Hepatocyte (in vitro differentiated cells): ENCODE data around the gene ESRRG. TPM values are rescaled to one million over a fixed set of nuclear protein-coding genes. Genes with fewer than 3 reads are reported as not detected.

Source experiments
- DNase-seq: peaks from one replicate; pipeline ENCODE4 v3.0.0-alpha.2; 2016; ENCODE audit warnings: low spot score
- H2AFZ ChIP-seq: fragments of 200-600 bp; sonication (generic); 2 replicates; pipeline ENCODE4 v1.6.0; 2016; ENCODE audit warnings: antibody characterized with exemption, mild to moderate bottlenecking
- H3K27ac ChIP-seq: fragments of 200-600 bp; sonication (generic); 2 replicates; pipeline ENCODE4 v1.5.1; 2016; ENCODE audit warnings: mild to moderate bottlenecking
- H3K27me3 ChIP-seq: fragments of 200-600 bp; sonication (generic); 2 replicates; pipeline ENCODE4 v1.6.1; 2016
- H3K36me3 ChIP-seq: fragments of 200-600 bp; sonication (generic); replicated peaks from 2 replicates; pipeline ENCODE4 v1.5.1; 2016; ENCODE audit warnings: low read depth; ENCODE audit not compliant: insufficient read depth
- H3K4me1 ChIP-seq: fragments of 200-600 bp; sonication (generic); 2 replicates; pipeline ENCODE4 v1.5.1; 2016; ENCODE audit warnings: mild to moderate bottlenecking, moderate library complexity; ENCODE audit not compliant: insufficient read depth
- H3K4me2 ChIP-seq: fragments of 200-600 bp; sonication (generic); 2 replicates; pipeline ENCODE4 v1.6.0; 2016
- H3K4me3 ChIP-seq: fragments of 200-600 bp; sonication (generic); 2 replicates; pipeline ENCODE4 v1.5.1; 2016; ENCODE audit warnings: mild to moderate bottlenecking
- H3K79me2 ChIP-seq: fragments of 200-600 bp; sonication (generic); 2 replicates; pipeline ENCODE4 v1.6.0; 2017; ENCODE audit warnings: mild to moderate bottlenecking
- H3K9me2 ChIP-seq: fragments of 200-600 bp; sonication (generic); replicated peaks from 2 replicates; pipeline ENCODE4 v1.6.0; 2017; ENCODE audit warnings: mild to moderate bottlenecking; ENCODE audit not compliant: insufficient read depth
- H3K9me3 ChIP-seq: fragments of 200-600 bp; sonication (generic); 2 replicates; pipeline ENCODE4 v1.5.1; 2016; ENCODE audit warnings: low read depth, mild to moderate bottlenecking
- H4K20me1 ChIP-seq: fragments of 200-600 bp; sonication (generic); 2 replicates; pipeline ENCODE4 v1.6.0; 2016; ENCODE audit warnings: mild to moderate bottlenecking; ENCODE audit not compliant: insufficient read depth, poor library complexity, severe bottlenecking
- EZH2 ChIP-seq: fragments of 200-600 bp; sonication (generic); IDR thresholded peaks from 2 replicates; pipeline ENCODE4 v1.6.1; 2016; ENCODE audit warnings: antibody characterized with exemption, mild to moderate bottlenecking, borderline replicate concordance
- EZH2phosphoT487 ChIP-seq: fragments of 200-600 bp; sonication (generic); IDR thresholded peaks from one replicate; pipeline ENCODE4 v1.6.1; 2018; ENCODE audit warnings: antibody characterized with exemption, mild to moderate bottlenecking, low read depth, moderate library complexity; ENCODE audit not compliant: unreplicated experiment, severe bottlenecking
- WGBS: methylation state at CpG from one replicate; pipeline ENCODE4 v1.1.6; 2016; ENCODE audit warnings: low lambda C conversion rate; ENCODE audit errors: missing lambda C conversion rate; 5-methylcytosine and 5-hydroxymethylcytosine counted together
- polyA plus RNA-seq: library from polyadenylated mRNA; unstranded; fragments of >200 nt; fragmentation: Nextera tagmentation; extraction: Ambion mirVana; gene quantifications from 2 replicates; pipeline ENCODE4 v1.2.1, GENCODE V29; 2016
- total RNA-seq: library from RNA; depleted of rRNA; stranded (reverse); fragments of >200 nt; gene quantifications from 2 replicates; pipeline ENCODE4 v1.2.3, GENCODE V29; 2014
- TF ChIP-seq, protein P1 (sequence below): fragments of 200-600 bp; sonication (generic); IDR thresholded peaks from 2 replicates; pipeline ENCODE4 v1.5.1; 2016; ENCODE audit warnings: antibody characterized with exemption, mild to moderate bottlenecking; ENCODE audit not compliant: poor library complexity

Gene ESRRG
- total and polyA plus RNA-seq, 2 experiments from 2014 or later: 2.8 to 10.3 TPM

DNA sequence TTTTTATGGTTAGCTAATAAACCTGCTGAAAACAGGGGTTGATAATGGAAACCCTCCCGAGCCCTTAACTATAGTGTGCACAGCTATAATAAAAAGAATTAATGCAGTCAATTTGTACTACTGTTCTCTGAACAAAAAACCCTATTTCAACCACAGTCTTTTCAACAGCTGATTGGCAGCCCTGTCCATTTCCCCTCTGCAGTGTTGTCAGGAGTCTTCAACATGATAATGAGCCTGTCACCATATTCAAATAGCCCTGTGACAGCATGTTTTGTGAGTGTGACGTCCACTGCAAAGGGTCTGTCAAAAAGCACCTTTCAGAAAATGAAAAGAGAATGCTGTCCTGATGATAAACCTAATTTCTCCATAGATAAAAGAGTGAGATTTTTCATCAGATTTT is 92.7 kb downstream of the ESRRG start:
- Histone ChIP-seq H3K4me1 (no peaks in the 10 kb centered on the region), H3K27me3 (no peaks in the 10 kb centered on the region), H3K9me3 (no peaks in the 10 kb centered on the region), H3K4me2 (no peak overlapping the region), H3K9me2 (no peaks in the 10 kb centered on the region), H2AFZ (no peak overlapping the region), H3K4me3 (no peak overlapping the region), H3K36me3 (no peaks in the 10 kb centered on the region), H3K79me2 (no peaks in the 10 kb centered on the region), H4K20me1 (no peaks in the 10 kb centered on the region), H3K27ac (no peak overlapping the region)
- whole genome bisulfite sequencing: 57% methylated on average over 2 of the region's 2 CpGs
- no peak for TF ChIP-seq EZH2
- DNase-seq: no peak

GRCh38 chr1:216627252-216627651 is 96.0 kb downstream of the ESRRG start:
- H3K36me3 ChIP-seq: no peaks in the 10 kb centered on the region
- no peak overlapping the region for H3K27ac ChIP-seq
- DNase-seq: no peak
- no peak overlapping the region for H2AFZ ChIP-seq
- H4K20me1 ChIP-seq: no peaks in the 10 kb centered on the region
- H3K27me3 ChIP-seq: no peaks in the 10 kb centered on the region
- WGBS: 81% methylated on average over 3 of the region's 3 CpGs
- TF ChIP-seq EZH2phosphoT487 (no peak), EZH2 (no peak)
- TF ChIP-seq, protein P1, sequence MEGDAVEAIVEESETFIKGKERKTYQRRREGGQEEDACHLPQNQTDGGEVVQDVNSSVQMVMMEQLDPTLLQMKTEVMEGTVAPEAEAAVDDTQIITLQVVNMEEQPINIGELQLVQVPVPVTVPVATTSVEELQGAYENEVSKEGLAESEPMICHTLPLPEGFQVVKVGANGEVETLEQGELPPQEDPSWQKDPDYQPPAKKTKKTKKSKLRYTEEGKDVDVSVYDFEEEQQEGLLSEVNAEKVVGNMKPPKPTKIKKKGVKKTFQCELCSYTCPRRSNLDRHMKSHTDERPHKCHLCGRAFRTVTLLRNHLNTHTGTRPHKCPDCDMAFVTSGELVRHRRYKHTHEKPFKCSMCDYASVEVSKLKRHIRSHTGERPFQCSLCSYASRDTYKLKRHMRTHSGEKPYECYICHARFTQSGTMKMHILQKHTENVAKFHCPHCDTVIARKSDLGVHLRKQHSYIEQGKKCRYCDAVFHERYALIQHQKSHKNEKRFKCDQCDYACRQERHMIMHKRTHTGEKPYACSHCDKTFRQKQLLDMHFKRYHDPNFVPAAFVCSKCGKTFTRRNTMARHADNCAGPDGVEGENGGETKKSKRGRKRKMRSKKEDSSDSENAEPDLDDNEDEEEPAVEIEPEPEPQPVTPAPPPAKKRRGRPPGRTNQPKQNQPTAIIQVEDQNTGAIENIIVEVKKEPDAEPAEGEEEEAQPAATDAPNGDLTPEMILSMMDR: no peak
- no peaks in the 10 kb centered on the region for H3K9me2 ChIP-seq
- H3K4me2 ChIP-seq: no peak overlapping the region
- no peaks in the 10 kb centered on the region for H3K9me3 ChIP-seq
- H3K4me1 ChIP-seq: no peaks in the 10 kb centered on the region
- H3K79me2 ChIP-seq: no peaks in the 10 kb centered on the region
- H3K4me3 ChIP-seq: no peak overlapping the region

DNA sequence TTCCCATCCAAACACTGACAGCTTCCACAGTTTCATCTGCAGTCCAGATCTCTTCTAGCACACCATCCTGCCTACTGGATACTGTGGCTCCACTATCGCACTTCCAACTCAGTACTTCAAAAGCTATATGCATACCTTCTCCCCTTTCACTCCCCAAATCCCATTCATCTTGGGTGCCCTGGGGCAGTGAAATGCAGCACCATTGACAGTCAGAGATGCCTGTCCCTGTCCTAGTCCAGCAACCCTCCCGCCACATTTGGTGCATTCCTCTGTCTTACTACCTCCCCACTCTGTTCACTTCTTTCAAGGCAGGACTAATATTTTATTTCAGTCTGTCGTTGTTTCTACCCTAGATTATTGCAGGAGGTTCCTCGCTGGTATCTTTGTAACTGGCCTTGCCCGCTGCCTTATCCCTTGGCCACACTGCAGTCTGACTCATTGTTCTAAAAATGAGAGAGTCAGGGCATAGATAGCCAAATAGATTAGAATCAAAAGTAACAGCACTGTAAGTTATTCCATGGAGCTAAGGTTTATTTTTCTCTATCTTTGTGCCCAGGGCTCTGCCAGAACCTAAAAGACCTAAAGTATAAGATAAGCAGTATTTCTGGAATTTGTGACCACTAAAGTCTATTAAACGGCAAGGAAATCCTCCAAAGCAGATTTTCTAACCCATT is 96.7 kb downstream of the ESRRG start:
- WGBS: 75% methylated on average over 6 of the region's 6 CpGs
- Histone ChIP-seq H3K27me3 (no peaks in the 10 kb centered on the region), H3K9me3 (no peaks in the 10 kb centered on the region), H3K79me2 (no peaks in the 10 kb centered on the region), H3K4me3 (no peak overlapping the region), H3K27ac (no peak overlapping the region), H3K9me2 (no peaks in the 10 kb centered on the region), H3K4me1 (no peaks in the 10 kb centered on the region), H2AFZ (no peak overlapping the region), H3K4me2 (no peak overlapping the region), H3K36me3 (no peaks in the 10 kb centered on the region), H4K20me1 (no peaks in the 10 kb centered on the region)
- DNase-seq: no peak
- TF ChIP-seq EZH2phosphoT487 (no peak), EZH2 (no peak)
- TF ChIP-seq, protein P1: no peak

- no peak for DNase-seq
- H3K27ac ChIP-seq: no peak overlapping the region
- H2AFZ ChIP-seq: no peak overlapping the region
- no peaks in the 10 kb centered on the region for H3K27me3 ChIP-seq
- no peaks in the 10 kb centered on the region for H3K36me3 ChIP-seq
- no peaks in the 10 kb centered on the region for H4K20me1 ChIP-seq
- no peak overlapping the region for H3K4me3 ChIP-seq
- no peaks in the 10 kb centered on the region for H3K79me2 ChIP-seq
- no peak for TF ChIP-seq EZH2phosphoT487
- TF ChIP-seq, protein P1: no peak
- no peak for TF ChIP-seq EZH2
- no peak overlapping the region for H3K4me2 ChIP-seq
- H3K9me2 ChIP-seq: no peaks in the 10 kb centered on the region
- no peaks in the 10 kb centered on the region for H3K9me3 ChIP-seq
- no peaks in the 10 kb centered on the region for H3K4me1 ChIP-seq
Measured at GRCh38 chr1:216621536-216621935, 101.7 kb downstream of the ESRRG start.
